ENCODE results near the gene CHTOP.
"Not testable (repeated sequence)": the region's sequence is repeated elsewhere in the genome, so short reads cannot be mapped to it uniquely, and the experiment has no call there.

Gene CHTOP

DNA sequence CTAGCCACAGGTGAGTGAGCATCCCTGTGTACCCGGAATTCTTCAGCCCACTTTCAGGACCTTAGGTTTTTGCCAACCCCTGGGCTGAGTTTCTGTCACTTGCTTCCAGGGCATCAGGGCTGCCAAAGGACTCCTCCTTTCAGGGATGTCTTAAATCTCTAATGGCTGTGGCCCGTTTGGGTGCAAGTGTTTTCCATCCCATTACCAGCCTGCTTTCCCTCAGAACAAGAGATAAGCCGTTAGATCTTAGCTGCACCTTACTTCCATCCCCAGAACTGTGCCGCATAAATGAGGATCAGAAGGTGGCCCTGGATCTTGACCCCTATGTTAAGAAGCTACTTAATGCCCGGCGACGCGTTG, 25.3 kb downstream of the CHTOP start:
- DNase-seq (ENCODE audit: low spot score) (no peak), FAIRE-seq (no peak)

- no peak for DNase-seq (ENCODE audit: low spot score)
- no peak for FAIRE-seq
These were observed 25.8 kb downstream of the CHTOP start for GRCh38 chr1:153659656-153660055.

- no peak for FAIRE-seq
- DNase-seq (ENCODE audit: low spot score): no peak
These were observed 27.3 kb downstream of the CHTOP start for GRCh38 chr1:153661111-153661708.

DNA sequence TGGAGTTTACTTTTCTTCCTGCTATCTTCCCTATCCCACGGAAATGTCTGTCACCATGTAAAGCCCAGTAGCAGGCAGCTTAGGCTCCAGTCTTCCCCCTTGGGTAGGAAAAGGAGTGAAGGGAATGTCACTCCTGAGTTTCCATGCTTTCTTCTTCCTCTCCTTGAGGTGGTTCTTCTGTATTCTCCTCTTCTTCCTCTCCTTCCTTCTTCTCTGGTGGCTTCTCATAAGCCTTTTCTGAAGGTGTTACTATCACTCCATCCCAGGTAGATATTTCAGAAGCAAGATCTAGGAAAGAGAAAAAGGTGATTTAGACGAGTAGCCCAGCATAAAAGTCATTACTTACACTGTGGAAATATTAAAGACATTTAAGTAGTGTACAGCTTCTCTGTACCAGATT, 28.4 kb downstream of the CHTOP start:
- FAIRE-seq (no peak), DNase-seq (ENCODE audit: low spot score) (no peak)

GRCh38 chr1:153663211-153663610, 29.3 kb downstream of the CHTOP start:
- FAIRE-seq (no peak), DNase-seq (ENCODE audit: low spot score) (no peak)

- DNase-seq (ENCODE audit: low spot score) (no peak), FAIRE-seq (no peak)
These were observed 33.6 kb downstream of the CHTOP start for GRCh38 chr1:153667439-153667838.

DNA sequence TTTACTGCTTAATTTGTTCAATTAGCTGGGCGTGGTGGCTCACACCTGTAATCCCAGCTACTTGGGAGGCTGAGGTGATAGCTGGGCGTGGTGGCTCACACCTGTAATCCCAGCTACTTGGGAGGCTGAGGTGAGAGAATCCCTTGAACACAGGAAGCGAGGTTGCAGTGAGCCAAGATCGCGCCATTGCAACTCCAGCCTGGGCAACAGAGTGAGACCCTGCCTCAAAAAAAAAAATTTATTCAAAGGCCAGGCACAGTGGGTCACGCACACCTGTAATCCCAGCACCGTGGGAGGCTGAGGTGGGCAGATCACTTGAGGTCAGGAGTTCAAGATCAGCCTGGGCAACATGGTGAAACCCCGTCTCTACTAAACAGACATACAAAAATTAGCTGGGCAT, 34.8 kb downstream of the CHTOP start:
- not testable (repeated sequence) for FAIRE-seq; DNase-seq (ENCODE audit: low spot score)

- no peak for FAIRE-seq
- no peak for DNase-seq (ENCODE audit: low spot score)
These were observed 35.7 kb downstream of the CHTOP start for GRCh38 chr1:153669606-153670005.

DNA sequence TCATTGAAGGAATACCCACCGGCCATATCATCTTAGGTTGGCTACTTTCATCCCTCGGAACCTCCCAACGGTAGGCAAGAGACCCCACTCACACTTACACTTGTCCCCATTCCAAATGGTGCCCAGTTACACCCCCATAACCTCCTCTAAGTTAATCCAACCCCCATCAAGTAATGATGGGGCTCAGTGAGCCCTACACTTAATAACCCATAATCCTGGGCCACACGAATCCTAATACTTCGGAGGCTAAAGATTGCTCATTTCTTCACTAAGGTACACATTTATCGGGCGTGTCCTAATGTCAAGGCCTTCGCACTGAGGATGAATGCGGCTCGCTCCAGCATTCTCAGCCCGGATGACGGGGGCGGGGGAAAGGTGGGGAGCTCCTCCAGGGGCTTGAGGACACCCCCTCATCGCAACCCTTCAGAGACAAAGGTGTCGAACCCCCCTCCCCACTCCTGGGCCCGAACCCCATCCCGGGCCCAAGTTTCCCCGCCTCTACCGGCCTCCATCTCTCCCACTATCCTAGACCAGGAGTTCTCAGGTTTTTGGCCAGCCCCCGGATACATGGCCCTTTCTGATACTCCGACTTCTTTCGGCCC, 36.5 kb downstream of the CHTOP start:
- no peak for DNase-seq (ENCODE audit: low spot score)
- FAIRE-seq: no peak

DNA sequence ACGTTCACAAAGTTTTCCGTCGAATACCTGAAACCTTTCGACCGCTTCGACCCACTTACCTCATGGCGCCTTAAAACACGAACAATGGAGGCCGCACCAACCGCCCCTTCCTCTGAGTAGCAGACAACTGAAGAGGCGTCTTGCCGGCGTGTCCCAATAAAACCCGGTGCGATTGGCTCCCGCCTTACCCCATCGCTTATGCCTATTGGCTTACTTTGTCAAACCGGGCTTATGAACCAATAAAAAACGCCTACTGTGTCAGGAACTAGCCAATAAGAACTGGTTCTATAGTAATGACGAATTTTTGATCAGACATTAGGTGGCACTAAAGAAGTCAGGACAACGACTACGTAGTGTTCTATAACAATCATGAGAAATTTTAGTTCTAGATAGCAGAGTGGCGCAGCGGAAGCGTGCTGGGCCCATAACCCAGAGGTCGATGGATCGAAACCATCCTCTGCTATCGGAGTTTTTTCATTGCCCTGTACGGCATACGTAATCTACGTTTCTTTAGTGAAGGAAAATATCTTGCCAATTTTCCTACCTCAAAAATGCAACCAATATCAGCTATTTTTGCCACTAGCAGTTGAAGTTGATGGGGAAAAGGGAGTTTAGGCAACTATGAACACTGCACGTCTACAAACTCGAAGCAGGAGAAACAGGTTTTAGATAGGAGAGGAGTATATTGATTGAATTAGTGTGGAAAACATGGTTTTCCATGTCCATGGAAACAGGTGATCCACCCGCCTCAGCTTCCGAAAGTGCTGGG, 37.2 kb downstream of the CHTOP start, which contains the start of gene ILF2:
Gene ILF2 (minus strand): TSS at position 135 of the 769 bp plus-strand sequence. CDS start 71 bp downstream, at position 64.
- DNase-seq (ENCODE audit: low spot score) (peak; percentile 97), FAIRE-seq (no peak)

DNA sequence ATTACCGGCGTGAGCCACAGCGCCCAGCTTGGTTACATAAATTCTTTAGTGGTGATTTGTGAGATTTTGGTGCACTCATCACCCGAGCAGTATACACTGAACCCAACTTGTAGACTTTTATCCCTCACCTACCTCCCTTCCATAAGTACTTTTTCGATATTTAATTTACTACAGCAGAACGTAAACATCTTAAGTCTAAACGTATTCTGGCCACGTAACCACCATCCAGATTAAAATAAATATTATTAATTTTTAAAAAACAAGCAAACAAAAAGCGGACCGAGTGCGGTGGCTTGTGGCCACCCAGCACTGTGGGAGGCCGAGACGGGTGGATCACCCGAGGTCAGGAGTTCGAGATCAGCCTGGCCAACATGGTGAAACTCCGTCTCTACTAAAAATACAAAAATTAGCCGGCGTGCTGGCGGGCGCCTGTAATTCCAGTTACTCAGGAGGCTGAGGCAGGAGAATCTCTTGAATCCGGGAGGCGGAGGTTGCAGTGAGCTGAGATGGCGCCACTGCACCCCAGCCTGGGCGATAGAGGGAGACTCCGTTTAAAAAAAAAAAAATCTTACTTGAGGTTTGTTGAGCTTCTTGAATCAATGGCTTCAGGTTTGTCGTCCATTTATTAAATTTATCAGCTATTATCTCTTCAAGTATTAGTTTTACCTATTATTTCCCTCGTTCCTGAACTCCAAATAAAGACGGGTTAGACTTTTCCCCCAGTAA, 37.9 kb downstream of the CHTOP start:
- not testable (repeated sequence) for DNase-seq (ENCODE audit: low spot score); FAIRE-seq

DNA sequence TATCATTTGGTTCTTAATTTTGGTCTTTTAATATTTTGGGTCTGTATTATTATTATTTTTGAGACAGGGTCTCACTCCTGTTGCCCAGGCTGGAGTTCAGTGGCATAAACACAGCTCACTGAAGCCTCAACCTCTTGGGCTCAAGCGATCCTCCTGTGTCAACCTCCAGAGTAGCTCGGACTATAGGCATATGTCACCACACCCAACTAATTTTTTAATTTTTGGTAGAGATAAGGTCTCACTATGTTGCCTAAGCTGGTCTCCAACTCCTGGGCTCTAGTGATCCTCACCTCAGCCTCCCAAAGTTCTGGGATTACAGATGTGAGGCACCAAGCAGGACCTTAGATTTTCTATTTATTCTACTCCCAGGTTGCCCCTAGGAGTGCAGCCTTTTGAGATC, 39.6 kb downstream of the CHTOP start:
- no peak for DNase-seq (ENCODE audit: low spot score)
- FAIRE-seq: no peak

- FAIRE-seq: peak; percentile 87
These were observed 44.1 kb downstream of the CHTOP start for GRCh38 chr1:153677718-153678518.

GRCh38 chr1:153678519-153679336, 44.9 kb downstream of the CHTOP start, which contains the start of gene NPR1:
NPR1 (plus strand) TSS chr1:153678688; CDS start chr1:153679109, 421 bp downstream.
- DNase-seq (ENCODE audit: low spot score): no peak
- FAIRE-seq: no peak

More at GRCh38 chr1:153677718-153678518, 44.1 kb downstream of the CHTOP start:
- DNase-seq (ENCODE audit: low spot score): peak; percentile 70

DNA sequence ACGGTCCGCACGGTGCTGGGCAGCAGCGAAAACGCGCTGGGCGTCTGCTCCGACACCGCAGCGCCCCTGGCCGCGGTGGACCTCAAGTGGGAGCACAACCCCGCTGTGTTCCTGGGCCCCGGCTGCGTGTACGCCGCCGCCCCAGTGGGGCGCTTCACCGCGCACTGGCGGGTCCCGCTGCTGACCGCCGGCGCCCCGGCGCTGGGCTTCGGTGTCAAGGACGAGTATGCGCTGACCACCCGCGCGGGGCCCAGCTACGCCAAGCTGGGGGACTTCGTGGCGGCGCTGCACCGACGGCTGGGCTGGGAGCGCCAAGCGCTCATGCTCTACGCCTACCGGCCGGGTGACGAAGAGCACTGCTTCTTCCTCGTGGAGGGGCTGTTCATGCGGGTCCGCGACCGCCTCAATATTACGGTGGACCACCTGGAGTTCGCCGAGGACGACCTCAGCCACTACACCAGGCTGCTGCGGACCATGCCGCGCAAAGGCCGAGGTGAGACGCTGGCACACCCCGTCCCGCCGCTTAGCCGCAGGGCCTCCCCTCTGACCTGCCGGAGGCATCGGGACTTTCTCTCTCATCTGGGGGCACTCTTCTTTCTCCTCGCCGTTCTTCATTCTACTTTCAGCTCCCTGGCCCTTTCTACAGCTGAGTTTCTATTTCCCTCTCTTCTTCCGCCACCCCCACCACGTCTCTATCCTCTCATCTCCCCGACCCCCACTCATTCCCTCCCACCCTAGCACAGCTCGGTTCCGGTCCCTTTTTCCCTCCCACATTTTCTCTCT, 45.7 kb downstream of the CHTOP start:
- FAIRE-seq (no peak), DNase-seq (ENCODE audit: low spot score) (no peak)

- no peak for FAIRE-seq
- no peak for DNase-seq (ENCODE audit: low spot score)
These were observed 46.2 kb downstream of the CHTOP start for GRCh38 chr1:153680120-153680403.

GRCh38 chr1:153682730-153683129, 48.9 kb downstream of the CHTOP start:
- no peak for FAIRE-seq
- DNase-seq (ENCODE audit: low spot score): no peak

- FAIRE-seq (no peak), DNase-seq (ENCODE audit: low spot score) (no peak)
These were observed 50.0 kb downstream of the CHTOP start for GRCh38 chr1:153683854-153684253.

GRCh38 chr1:153684892-153685291, 51.0 kb downstream of the CHTOP start:
- DNase-seq (ENCODE audit: low spot score) (no peak), FAIRE-seq (no peak)
